GM19452 (cell line): ENCODE data around the gene TGM5.
"Not testable (repeated sequence)": the region's sequence is repeated elsewhere in the genome, so short reads cannot be mapped to it uniquely, and the experiment has no call there.

ENCODE experiments used
- ATAC-seq: cut with Tn5 transposase; IDR thresholded peaks from one replicate; pipeline ENCODE4 v1.9.1; 2021; ENCODE audit not compliant: unreplicated experiment

Gene TGM5

DNA sequence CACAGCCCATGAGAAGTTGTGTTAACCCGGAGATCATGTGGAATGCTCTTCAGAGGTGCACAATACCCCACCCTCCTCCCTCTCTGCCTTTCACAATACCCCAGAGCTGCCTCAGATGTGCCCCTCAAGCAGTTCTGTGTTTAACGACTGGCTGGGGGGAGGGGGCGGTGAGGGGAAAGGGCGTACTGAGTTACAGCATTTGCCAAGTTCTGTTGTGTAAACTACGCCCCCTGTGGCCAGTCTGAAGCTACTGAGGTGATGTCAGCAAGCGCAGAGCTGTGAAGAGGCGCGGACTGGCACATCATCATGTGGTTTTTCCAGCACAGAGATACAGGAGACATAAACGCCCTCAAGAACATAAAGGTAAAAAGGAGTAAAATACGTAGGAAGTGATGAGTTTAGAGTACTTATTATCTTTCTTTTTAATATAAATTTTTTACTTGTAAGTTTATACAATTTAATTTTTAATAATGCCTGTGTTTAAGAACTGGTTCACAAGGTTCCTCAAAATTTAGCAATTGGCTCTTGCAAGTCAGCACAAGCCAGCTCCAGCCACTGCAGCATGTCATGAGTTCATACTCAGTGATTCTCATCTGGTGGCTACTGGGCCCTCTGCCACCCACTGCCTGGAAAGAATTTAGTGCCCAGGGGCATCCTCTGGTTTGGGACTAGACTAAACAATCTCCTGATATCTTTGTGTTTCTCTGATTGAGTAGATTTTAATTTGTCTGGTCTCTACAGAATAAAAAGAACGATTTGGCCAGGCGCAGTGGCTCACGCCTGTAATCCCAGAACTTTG lies 47.6 kb downstream of the TGM5 start:
- no peak for ATAC-seq

DNA sequence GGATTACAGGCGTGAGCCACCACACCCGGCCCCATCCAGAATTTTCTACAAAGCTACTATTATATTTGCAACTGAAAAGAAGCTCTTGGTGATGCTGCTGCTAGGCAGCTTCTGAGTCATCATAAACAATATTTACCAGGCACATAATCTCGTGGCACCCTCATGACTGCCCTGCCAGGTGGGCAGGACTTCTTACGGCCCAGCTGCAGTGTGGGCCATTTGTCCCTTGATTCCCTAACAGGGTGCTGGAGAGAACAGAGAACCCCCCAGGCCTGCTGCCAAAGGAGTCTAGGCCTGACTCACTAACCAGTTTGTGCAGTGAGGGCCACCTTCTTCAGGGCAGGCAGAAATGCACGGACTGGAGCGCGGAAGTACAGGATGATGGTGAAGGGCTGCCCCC lies 50.8 kb downstream of the TGM5 start:
- no peak for ATAC-seq

DNA sequence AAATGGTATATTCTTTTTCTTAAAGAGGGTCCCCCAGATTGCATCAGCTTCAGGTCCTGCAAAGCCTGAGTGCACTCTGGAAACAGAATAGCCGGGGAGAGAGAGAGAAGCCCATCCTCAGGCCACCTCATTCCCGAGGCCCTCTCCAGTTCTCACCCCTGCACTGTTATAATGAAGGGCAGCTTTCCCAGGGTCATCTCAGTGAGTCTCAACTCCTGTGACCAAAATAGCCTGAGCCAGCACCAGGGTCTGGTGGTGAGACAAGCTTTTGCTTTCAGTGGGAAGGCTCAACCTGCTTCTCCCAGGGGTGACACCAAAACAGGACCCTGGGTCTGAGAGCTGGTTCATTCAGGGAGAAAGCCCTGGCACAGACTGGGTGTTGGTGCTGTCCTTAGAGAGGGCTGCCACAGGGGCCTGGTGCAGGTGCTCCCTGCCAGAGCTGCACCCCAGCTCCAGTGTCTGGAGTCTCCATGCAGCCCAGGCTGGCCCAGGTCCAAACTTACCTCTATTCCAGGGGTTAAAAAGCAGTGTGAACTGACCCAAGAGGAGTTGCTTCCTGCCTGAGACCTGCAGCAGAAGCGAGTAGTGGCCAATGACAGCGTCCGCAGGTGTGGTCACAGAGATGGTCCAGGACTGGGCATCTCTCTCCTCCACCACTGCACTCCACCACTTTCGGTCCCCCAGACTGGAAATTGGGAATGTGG lies 52.0 kb downstream of the TGM5 start:
- no peak for ATAC-seq

DNA sequence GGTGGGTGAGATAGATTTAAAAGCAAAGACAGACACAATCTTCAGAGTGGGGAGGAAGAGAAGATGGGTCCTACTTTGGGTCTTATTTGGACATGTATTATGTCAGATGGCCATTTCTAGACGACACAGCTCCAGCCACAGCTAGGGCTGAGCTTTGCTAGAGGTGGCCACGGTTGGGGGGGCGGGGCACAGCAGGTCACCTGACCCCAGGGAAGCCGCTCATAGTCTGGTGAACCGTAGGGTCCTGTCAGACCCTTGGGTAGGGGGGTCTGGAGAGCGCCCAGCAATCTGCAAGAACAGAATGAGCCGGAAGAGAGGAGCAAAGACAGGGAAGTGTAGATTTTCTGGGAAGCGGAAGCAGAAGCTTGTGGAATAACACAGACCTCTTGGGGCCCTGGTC lies 52.6 kb downstream of the TGM5 start:
- no peak for ATAC-seq

DNA sequence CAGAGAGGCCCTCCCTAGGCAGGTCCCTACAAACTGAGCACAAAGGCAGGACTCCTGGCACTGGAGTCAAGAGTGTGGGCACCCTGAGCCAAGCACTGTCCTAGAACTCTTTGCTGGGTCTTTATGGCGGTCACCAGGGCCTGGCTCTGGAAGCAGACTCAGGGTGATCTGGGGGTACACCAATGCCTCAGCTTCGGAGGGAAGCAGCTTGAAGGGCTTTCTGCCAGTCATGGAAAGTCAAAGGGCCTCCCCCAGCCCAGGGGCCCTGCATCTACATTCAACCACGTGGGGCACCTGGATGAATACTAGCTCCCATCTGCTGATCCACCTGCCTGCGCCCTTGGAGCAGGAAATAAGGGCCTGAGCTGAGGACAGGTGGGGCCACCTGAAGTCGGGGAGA lies 53.3 kb downstream of the TGM5 start:
- ATAC-seq, result no peak

DNA sequence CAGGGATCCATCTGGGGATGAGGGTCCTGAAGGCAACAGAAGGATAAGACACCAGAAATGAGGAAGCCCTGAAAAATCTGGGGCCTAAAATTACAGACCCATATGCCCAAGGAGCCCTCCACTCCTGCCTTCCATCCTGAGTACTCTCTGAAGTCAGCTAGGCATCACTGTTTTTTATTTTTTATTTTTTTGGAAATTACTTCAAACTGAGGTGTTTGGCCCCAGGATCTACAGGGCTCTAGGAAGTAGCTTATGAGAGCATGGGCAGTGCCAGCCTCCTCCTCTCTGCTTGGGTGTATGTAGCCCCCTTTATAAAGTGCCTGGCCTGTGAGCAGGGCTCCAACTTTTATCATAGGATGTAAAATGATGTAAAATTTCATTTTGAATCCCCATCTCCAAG lies 53.8 kb downstream of the TGM5 start:
- no peak for ATAC-seq

DNA sequence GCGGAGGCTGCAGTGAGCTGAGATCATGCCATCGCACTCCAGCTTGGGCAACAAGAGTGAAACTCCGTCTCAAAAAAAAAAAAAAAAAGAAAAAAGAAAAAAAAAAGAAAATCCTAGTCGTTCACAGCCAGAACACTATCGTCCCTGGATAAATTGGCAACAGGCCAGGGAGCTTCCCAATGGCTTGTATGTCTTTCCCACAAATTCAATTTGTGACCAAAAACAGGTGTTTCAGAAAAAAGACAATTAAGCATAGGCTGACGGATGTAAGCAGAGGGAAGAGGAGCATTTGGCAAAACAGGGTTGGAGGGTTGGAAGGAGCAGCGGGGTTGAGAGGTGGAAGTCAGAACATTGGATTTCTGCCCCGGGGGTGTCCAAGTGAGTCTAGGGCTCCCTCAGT lies 54.4 kb downstream of the TGM5 start:
- no peak for ATAC-seq

DNA sequence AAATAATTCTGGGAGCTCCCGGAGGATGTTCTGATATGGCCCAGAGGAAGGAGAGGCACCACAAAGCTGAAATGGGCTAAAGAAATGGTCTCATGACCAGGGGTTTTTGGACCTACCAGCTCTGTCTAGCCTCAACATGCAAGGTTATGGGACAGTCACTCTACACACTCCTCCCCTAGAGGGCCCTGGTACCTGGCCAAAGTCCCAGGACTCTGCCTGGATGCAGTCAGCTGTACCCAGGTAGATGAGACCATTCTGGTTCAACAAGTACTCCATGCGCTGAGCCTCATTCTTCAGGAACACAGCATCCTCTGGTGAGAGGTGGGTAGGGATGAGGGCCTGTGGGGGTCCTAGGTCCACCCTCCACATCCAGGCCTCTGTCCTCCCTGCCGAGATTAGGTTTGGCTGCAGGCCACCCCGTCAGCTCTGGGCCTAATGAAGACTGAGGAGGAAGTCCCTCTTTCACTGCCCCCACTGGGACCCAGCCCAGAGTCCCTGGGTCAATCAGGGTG lies 55.4 kb downstream of the TGM5 start:
- ATAC-seq, result no peak

DNA sequence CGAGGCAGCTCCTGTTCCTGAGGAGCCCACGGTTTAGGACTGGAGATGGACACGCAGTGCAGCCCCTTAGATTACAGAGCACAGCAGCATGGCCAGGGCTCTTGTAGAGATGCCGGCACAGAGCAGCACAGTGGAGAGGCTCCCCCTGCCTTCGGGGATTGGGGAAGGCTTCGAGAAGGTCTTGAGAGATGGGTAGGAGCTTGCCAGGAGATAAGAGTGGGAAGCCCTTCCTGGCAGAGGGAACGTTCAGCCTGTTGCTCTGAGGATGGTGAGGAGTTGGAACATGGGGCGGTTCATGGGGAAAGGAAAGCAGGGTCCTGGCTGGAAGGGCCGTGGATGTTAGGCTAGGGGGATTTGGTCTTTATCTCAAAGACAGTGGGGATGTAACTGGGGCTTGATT lies 55.9 kb downstream of the TGM5 start:
- no peak for ATAC-seq

DNA sequence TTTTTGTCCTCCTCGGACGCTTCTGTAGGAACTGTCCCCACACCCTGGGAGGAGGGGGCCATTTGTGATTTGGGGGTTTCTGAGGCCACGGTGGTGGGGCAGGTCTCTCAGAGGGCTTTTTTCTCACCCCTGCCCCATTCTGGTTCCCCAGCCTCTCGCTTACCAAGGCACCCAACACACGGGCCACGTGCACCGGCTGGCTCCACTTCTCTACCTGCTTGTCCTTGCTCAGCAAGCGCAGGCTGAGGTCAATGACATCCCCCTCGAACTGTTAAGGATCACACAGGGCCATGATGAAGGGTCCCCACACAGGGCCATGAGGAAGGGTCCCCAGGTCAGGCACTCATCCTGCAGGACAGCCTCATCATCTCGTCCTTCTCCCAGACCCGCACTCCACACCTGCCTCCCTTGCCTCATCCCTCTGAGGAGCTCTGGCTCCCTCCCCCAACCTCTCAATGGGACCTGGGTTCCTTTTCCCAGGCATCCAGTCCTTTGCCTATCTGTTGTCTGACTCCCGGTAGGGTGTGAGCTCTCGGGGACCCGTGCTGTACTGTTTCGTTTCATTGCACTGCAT lies 56.5 kb downstream of the TGM5 start:
- no peak for ATAC-seq

DNA sequence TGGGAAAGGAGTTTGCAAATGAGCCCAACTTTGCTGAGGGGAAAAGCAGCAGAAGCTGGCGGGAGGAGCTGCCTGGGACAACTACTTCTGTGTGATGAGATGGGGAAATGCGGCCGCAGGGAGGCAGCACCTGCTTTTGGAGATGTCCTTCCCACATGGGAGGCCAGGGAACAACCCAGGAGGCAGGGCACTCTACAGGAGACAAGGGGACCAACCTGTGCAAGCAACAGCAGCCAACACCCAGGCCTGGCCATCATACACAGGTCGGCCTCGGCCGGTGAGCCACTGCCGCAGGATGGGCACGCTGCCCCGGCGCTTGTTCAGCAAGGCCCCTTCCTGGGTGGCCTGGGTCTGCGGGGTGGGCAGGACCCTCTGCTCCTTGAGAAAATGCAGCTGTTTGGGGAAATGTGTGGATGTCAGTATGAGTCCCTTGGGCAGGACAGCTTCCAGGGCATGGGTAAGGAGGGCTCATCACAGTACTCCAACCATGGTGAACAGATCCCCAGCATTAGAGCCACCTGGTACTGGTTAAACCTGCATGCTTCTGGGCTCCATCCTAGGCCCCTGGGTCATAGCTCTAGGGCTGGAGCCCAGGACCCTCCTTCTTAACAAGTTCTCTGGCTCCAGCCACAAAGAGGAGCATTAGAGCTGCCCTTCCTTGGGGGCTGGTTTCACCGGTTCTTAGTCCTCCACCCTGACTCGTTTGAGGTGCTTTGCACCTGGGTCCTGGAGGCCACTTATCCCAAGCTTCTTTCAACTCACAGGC lies 57.5 kb downstream of the TGM5 start:
- ATAC-seq, result no peak

DNA sequence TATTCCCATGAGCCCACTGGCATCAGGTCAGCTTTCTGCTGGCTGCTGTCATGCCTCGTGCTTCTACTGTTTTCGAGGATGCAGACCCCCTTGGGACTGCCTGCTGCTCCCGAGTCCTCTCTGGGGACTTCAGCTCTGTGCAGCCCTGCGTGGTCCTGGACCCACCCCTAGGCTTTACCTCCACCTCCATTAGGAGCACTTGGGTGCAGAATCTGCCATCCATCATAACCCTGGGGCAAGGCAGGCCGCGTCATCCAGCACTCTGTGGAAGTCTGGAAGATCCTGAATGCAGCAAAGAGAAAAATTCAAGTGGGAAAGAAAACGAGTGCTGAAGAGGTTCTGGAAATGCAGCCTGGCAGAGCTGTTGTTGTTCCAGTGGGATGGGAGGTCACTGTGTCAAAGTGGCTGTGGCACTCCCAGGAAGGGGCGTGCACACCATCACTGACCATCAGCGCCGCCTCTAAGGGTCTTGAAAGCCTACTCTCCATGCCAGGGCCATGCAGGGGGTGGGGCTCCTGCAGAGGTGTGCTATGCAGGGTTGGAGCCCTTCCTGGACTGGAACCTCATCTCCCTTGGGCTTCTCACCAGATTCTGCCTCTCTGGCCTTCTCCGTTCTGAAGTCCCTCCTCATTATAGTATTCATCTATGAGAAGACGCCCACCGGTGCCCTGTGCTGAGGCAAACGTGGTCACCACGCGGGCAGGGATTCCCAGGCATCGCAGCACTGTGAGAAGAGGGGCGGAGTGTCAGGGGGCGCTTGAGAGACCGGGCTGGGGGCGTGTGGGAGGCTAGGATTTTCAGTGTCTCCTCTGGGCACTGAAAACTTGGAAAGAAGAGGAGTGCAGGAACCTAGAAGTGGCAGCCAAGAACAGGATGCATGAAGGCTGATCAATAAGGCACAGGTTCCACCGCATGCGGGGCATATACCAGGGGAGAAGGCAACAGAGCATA lies 58.4 kb downstream of the TGM5 start:
- ATAC-seq, result no peak

DNA sequence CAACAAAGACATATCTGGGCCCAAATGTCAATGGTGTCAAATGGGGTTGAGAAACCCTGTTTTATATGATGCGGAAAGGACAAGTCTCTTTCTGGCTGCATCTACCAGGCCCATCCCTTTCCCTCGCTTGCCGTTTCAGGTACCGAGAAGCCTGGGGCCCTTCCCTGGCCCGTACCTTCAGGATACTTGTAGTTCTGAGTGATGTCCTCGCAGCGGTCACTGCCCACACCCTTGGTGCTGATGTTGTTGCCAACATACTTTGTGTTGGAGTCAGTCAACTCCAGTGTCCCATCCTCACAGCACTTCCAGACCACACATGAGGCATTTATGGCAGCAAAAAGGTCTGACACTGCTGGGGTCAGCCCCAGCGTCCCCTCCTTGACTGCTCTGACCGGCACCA lies 59.7 kb downstream of the TGM5 start:
- no peak for ATAC-seq

DNA sequence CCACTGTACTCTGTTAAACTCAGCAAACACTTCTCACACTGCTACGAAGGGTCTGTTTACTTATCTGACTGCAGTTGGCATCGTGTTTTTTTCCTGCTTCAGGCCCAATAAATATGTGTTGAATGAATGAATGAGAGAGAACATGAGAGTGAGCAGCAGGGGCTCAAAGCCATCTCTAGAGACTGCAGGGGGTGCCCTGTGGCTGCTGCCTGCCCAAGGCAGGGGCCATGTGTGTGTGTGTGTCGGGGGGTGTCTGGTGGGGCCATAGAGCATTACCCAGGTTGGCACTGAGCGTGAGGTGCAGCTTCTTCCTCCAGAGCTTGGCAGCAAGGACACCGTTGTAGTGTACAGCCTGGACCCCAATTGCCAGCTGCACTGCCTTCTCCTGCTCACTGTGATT lies 60.7 kb downstream of the TGM5 start:
- ATAC-seq, result no peak

DNA sequence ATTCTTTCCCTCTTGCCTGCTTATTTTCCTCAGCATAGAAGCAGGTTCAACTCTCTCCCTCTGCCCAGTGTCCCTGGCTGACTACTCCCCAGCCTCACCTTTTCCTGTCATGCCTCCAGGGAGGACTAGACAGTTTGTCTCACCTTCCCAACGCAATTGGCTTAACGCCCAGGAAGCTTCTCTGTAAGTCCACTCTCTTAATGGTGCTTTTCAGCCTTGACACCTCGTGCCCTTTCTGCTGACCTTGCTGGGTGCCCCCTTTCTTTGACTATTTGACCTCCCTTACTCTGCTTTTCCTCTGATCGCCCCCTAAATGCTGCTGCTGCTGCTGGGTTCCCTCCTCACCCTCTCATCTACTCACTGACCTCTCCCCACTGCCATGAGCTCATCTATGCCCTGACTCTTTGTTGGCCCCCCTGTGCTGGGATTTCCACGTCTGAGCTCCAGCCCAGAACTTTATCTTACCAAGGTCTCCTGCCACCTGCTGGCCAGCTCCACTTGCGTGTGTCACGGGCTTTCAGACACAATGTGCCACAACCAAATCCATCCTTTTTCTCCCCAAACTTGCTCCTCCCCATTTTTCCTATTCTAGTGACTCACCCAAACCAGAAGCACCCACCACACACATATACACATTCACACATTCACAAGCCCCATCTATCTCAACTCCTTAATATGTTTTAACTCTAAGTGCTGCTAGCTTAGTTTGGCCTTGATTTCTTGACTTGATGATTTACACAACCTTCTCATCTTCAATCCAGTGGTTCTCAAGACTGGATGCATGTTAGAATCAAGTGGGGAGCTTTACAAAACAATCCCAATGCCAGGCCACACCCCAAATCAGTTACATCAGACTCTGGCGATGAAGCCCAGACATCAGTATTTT lies 62.5 kb downstream of the TGM5 start:
- no peak for ATAC-seq

DNA sequence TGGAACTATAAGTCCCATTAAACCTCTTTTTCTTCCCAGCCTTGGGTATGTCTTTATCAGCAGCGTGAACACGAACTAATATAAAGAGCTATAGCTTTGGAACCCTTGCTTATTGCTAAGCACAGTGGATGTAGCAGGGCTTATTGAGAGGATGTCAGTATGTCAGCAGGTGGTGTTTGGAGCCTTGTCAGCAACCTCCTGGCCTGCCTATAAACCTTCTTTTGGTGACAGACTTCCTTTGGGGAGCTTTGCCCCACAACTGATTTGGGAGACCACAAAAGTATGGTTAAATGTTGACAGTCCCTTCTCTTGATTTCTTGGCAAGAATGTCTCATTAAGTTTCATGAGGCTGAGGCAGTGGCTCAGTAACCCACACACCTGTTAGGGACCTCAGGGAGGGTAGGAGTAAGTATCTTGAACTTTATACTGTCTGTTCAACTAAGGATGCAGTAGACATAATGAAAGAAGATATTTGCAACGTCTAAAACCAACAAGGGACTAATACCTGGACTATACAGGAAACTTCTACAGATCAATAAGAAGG lies 66.7 kb downstream of the TGM5 start:
- no peak for ATAC-seq

DNA sequence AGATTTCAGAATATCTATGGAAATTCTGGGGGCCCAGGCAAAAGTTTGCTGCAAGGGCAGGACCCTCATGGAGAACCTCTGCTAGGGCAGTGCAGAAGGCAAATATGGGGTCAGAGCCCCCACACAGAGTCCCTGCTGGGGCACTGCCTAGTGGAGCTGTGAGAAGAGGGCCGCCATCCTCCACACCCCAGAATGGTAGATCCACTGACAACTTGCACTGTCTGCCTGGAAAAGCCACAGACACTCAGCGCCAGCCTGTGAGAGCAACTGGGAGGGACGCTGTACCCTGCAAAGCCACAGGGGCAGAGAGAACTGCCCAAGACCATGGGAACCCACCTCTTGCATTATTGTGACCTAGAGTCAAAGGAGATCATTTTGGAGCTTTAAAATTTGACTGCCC lies 67.7 kb downstream of the TGM5 start:
- no peak for ATAC-seq

DNA sequence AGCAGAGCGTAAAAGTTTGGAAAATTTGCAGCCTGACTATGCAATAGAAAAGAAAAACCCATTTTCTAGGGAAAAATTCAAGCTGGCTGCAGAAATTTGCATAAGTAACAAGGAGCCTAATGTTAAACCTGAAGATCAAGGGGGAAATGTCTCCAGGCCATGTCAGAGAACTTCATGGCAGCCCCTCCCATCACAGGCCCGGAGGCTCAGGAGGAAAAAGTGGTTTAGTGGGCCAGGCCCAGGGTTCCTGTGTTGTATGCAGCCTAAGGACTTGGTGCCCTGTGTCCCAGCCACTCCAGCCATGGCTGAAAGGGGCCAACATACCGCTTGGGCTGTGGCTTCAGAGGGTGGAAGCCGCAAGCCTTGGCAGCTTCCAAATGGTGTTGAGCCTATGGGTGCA lies 68.2 kb downstream of the TGM5 start:
- not testable (repeated sequence) for ATAC-seq

DNA sequence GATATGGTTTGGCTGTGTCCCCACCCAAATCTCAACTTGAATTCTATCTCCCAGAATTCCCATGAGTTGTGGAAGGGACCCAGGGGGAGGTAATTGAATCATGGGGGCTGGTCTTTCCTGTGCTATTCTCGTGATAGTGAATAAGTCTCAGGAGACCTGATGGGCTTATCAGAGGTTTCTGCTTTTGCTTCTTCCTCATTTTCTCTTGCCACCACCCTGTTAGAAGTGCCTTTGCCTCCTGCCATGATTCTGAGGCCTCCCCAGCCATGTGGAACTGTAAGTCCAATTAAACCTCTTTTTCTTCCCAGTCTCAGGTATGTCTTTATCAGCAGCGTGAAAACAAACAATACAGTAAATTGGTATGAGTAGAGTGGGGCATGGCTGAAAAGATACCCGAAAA lies 69.0 kb downstream of the TGM5 start:
- ATAC-seq, result not testable (repeated sequence)
